H1 (cell line): ENCODE measurements around the gene SV2C. TPM values are rescaled to one million over a fixed set of nuclear protein-coding genes. Genes with fewer than 3 reads are reported as not detected.

Experiments used
- CTCF ChIA-PET: fragments of 300-600 bp; sonication (Branson Sonifier 250); formaldehyde crosslinking; loops from one replicate; lab custom pipeline; 2021; ENCODE audit not compliant: partially characterized antibody; lab: Charles Lee
- POLR2A ChIA-PET: fragments of 300-600 bp; sonication (Branson Sonifier 250); formaldehyde crosslinking; loops from one replicate; lab custom pipeline; 2021; ENCODE audit warnings: inconsistent platforms; ENCODE audit not compliant: partially characterized antibody; lab: Charles Lee
- DNase-seq, 2 experiments: peaks; one replicate each; pipeline versions ENCODE4 v3.0.0 to v3.0.0-alpha.2; 2010 to 2022; ENCODE audit warnings: low spot score in 2 of 2, low read depth in 1 of 2, mixed read lengths in 1 of 2
- FAIRE-seq: peaks from 2 replicates; lab custom pipeline; 2011; peaks lifted over from hg19 to GRCh38; lab: Jason Lieb, UNC
- H2AFZ ChIP-seq: 2 replicates; pipeline ENCODE4 v1.8.1; 2012; ENCODE audit warnings: low read length, inconsistent platforms
- H2AK5ac ChIP-seq: 2 replicates; pipeline ENCODE4 v1.6.1; 2013; ENCODE audit warnings: low read depth, low read length
- H2BK120ac ChIP-seq: replicated peaks from 2 replicates; pipeline ENCODE3; 2013; ENCODE audit warnings: low read depth, low read length, inconsistent platforms
- H2BK12ac ChIP-seq: 2 replicates; pipeline ENCODE4 v1.6.1; 2013; ENCODE audit warnings: low read depth, low read length
- H2BK15ac ChIP-seq: 2 replicates; pipeline ENCODE4 v1.6.1; 2013; ENCODE audit warnings: low read length
- H2BK20ac ChIP-seq: 2 replicates; pipeline ENCODE4 v1.6.1; 2013; ENCODE audit warnings: low read length
- H2BK5ac ChIP-seq: 2 replicates; pipeline ENCODE4 v1.6.1; 2013; ENCODE audit warnings: low read depth, low read length
- H3K14ac ChIP-seq: 2 replicates; pipeline ENCODE4 v1.6.1; 2013; ENCODE audit warnings: inconsistent platforms; ENCODE audit not compliant: insufficient read length
- H3K18ac ChIP-seq: 2 replicates; pipeline ENCODE4 v1.6.1; 2013; ENCODE audit warnings: low read length; ENCODE audit errors: extremely low read depth
- H3K23ac ChIP-seq: 2 replicates; pipeline ENCODE4 v1.6.1; 2013; ENCODE audit warnings: inconsistent platforms; ENCODE audit not compliant: insufficient read length
- H3K23me2 ChIP-seq: 2 replicates; pipeline ENCODE4 v1.6.1; 2013; ENCODE audit warnings: low read depth, low read length
- H3K27ac ChIP-seq: 2 replicates; pipeline ENCODE4 v1.6.1; 2011; ENCODE audit warnings: low read depth, low read length, inconsistent platforms
- H3K27me3 ChIP-seq, 4 experiments: replicated peaks in 1 of 4; 1 replicate in 1 of 4; 2 replicates in 3 of 4; pipeline versions ENCODE4 v1.6.1 to v1.8.1; 2011 to 2013; ENCODE audit warnings: low read length in 3 of 4, mild to moderate bottlenecking in 3 of 4, inconsistent platforms in 2 of 4, mixed read lengths in 2 of 4, moderate library complexity in 1 of 4; ENCODE audit not compliant: control insufficient read depth in 3 of 4, insufficient read depth in 3 of 4; ENCODE audit errors: extremely low read depth in 1 of 4
- H3K36me3 ChIP-seq, 4 experiments: 2 replicates each; pipeline versions ENCODE4 v1.6.1 to v1.8.1; 2011 to 2013; ENCODE audit warnings: mild to moderate bottlenecking in 4 of 4, low read length in 3 of 4, moderate library complexity in 2 of 4, control low read depth in 1 of 4, inconsistent platforms in 1 of 4; ENCODE audit not compliant: insufficient read depth in 4 of 4, control insufficient read depth in 2 of 4
- H3K4ac ChIP-seq: replicated peaks from 2 replicates; pipeline ENCODE3; 2013; ENCODE audit warnings: low read length, low read depth, mixed read lengths, inconsistent platforms; ENCODE audit not compliant: insufficient read length
- H3K4me1 ChIP-seq, 4 experiments: replicated peaks in 1 of 4; 1 replicate in 1 of 4; 2 replicates in 3 of 4; pipeline versions ENCODE4 v1.6.1 to v1.8.1; 2011 to 2013; ENCODE audit warnings: low read length in 3 of 4, inconsistent platforms in 2 of 4, mixed read lengths in 1 of 4; ENCODE audit not compliant: insufficient read depth in 4 of 4, control insufficient read depth in 3 of 4
- H3K4me2 ChIP-seq, 2 experiments: 2 replicates each; pipeline versions ENCODE4 v1.6.1 to v1.8.1; 2011 to 2013; ENCODE audit warnings: low read depth in 2 of 2, low read length in 2 of 2, control low read depth in 1 of 2, inconsistent platforms in 1 of 2, mild to moderate bottlenecking in 1 of 2; ENCODE audit not compliant: insufficient read depth in 1 of 2
- H3K4me3 ChIP-seq, 4 experiments: fragments of 200-600, 300-600 bp in 1 of 4; sonication (generic), shearing (Covaris generic), sonication (Bioruptor Twin) in 1 of 4; 2 replicates each; pipeline versions ENCODE4 v1.5.1 to v1.8.1; 2011 to 2016; ENCODE audit warnings: low read length in 4 of 4, low read depth in 3 of 4, control low read depth in 2 of 4, inconsistent platforms in 2 of 4, mild to moderate bottlenecking in 2 of 4, mixed read lengths in 1 of 4, moderate library complexity in 1 of 4; ENCODE audit not compliant: insufficient read depth in 2 of 4; ENCODE audit errors: extremely low read depth in 1 of 4
- H3K56ac ChIP-seq: replicated peaks from 2 replicates; pipeline ENCODE3; 2013; ENCODE audit warnings: low read depth, mild to moderate bottlenecking, mixed read lengths, low read length, inconsistent platforms; ENCODE audit not compliant: insufficient read length
- H3K79me1 ChIP-seq: 2 replicates; pipeline ENCODE4 v1.6.1; 2013; ENCODE audit warnings: low read depth, low read length, control low read depth
- H3K79me2 ChIP-seq, 2 experiments: 2 replicates each; pipeline versions ENCODE4 v1.6.1 to v1.8.1; 2012 to 2013; ENCODE audit warnings: low read length in 2 of 2, mild to moderate bottlenecking in 2 of 2, inconsistent platforms in 1 of 2; ENCODE audit not compliant: insufficient read depth in 2 of 2, control insufficient read depth in 1 of 2
- H3K9ac ChIP-seq, 4 experiments: replicated peaks in 1 of 4; 1 replicate in 1 of 4; 2 replicates in 3 of 4; pipeline versions ENCODE4 v1.6.1 to v1.8.1; 2011 to 2013; ENCODE audit warnings: low read depth in 3 of 4, low read length in 3 of 4, control low read depth in 2 of 4, mild to moderate bottlenecking in 2 of 4, moderate library complexity in 2 of 4, inconsistent platforms in 1 of 4; ENCODE audit errors: extremely low read depth in 1 of 4
- H3K9me3 ChIP-seq, 2 experiments: 2 replicates each; pipeline versions ENCODE4 v1.6.1 to v1.8.1; 2012 to 2013; ENCODE audit warnings: mild to moderate bottlenecking in 2 of 2, moderate library complexity in 2 of 2, control low read depth in 1 of 2, inconsistent platforms in 1 of 2, low read depth in 1 of 2, low read length in 1 of 2, mixed read lengths in 1 of 2; ENCODE audit not compliant: insufficient read depth in 2 of 2
- H4K20me1 ChIP-seq, 2 experiments: replicated peaks in 1 of 2; 2 replicates each; pipeline versions ENCODE3 to v1.8.1; 2011 to 2013; ENCODE audit warnings: inconsistent platforms in 2 of 2, low read length in 2 of 2, mild to moderate bottlenecking in 1 of 2; ENCODE audit not compliant: insufficient read depth in 2 of 2, control insufficient read depth in 1 of 2
- H4K5ac ChIP-seq: 2 replicates; pipeline ENCODE4 v1.6.1; 2013; ENCODE audit warnings: low read length, low read depth, mixed read lengths, inconsistent platforms; ENCODE audit not compliant: insufficient read length
- H4K8ac ChIP-seq: 2 replicates; pipeline ENCODE4 v1.8.0; 2013; ENCODE audit warnings: mild to moderate bottlenecking, moderate library complexity, low read length, inconsistent platforms; ENCODE audit not compliant: insufficient read depth; ENCODE audit errors: extremely low read depth
- H4K91ac ChIP-seq: replicated peaks from 2 replicates; pipeline ENCODE3; 2013; ENCODE audit warnings: low read length, mixed read lengths, inconsistent platforms; ENCODE audit not compliant: insufficient read length
- ATF3 ChIP-seq: IDR thresholded peaks from 2 replicates; pipeline ENCODE4 v1.6.1; 2011; ENCODE audit warnings: low read depth, mild to moderate bottlenecking, low read length; ENCODE audit not compliant: insufficient read depth
- CTCF ChIP-seq, 3 experiments: IDR thresholded peaks; 1 replicate in 2 of 3; 2 replicates in 1 of 3; pipeline versions ENCODE4 v1.5.1 to v1.6.1; 2011; ENCODE audit warnings: low read length in 3 of 3, mild to moderate bottlenecking in 3 of 3, inconsistent platforms in 2 of 3, low read depth in 1 of 3, moderate library complexity in 1 of 3; ENCODE audit not compliant: insufficient read depth in 1 of 3; ENCODE audit errors: control extremely low read depth in 1 of 3
- E2F6 ChIP-seq: IDR thresholded peaks from 2 replicates; pipeline ENCODE4 v1.6.1; 2012; ENCODE audit warnings: inconsistent platforms
- KDM1A ChIP-seq: fragments of 200-600, 300-600 bp; sonication (generic); IDR thresholded peaks from 2 replicates; pipeline ENCODE4 v1.7.1; 2016; ENCODE audit warnings: mild to moderate bottlenecking, low read length, borderline replicate concordance
- MAX ChIP-seq: IDR thresholded peaks from 2 replicates; pipeline ENCODE4 v1.6.1; 2012; ENCODE audit warnings: inconsistent platforms
- NRF1 ChIP-seq: IDR thresholded peaks from 2 replicates; pipeline ENCODE4 v1.6.1; 2011; ENCODE audit warnings: mild to moderate bottlenecking, low read depth, low read length, improper control_type of control experiment
- RAD21 ChIP-seq, 2 experiments: IDR thresholded peaks in 1 of 2; conservative IDR thresholded peaks in 1 of 2; 2 replicates each; pipeline ENCODE4 v1.6.1; 2011; ENCODE audit warnings: low read depth in 2 of 2, low read length in 2 of 2, improper control_type of control experiment in 1 of 2, inconsistent platforms in 1 of 2, mild to moderate bottlenecking in 1 of 2, moderate library complexity in 1 of 2
- ZNF274 ChIP-seq: IDR thresholded peaks from 2 replicates; pipeline ENCODE4 v1.7.0; 2012; ENCODE audit warnings: low read length, borderline replicate concordance; ENCODE audit errors: extremely low read depth
- WGBS, 2 experiments: shearing (Covaris generic) in 1 of 2; methylation state at CpG; one replicate each; pipeline versions ENCODE4 v1.1.6 to v1.1.7; 2013 to 2015; ENCODE audit warnings: low lambda C conversion rate in 2 of 2, mixed read lengths in 2 of 2, inconsistent platforms in 1 of 2, low coverage in 1 of 2, missing lambda C conversion rate in 1 of 2; ENCODE audit not compliant: insufficient replicate concordance in 2 of 2, insufficient coverage in 1 of 2, insufficient read length in 1 of 2; ENCODE audit errors: extremely low coverage in 1 of 2, missing lambda C conversion rate in 1 of 2; 5-methylcytosine and 5-hydroxymethylcytosine counted together
- polyA plus RNA-seq, 7 experiments: library from polyadenylated mRNA; depleted of rRNA in 3 of 7; stranded (reverse) in 5 of 7; unstranded in 2 of 7; fragments of >200 nt in 5 of 7; fragments of 200-250 nt in 2 of 7; gene quantifications; 1 replicate in 5 of 7; 2 replicates in 1 of 7; 4 replicates in 1 of 7; pipeline versions ENCODE4 v1.2.1 to v1.2.3, GENCODE V29; 2011 to 2013; ENCODE audit warnings: missing spikeins in 2 of 7, mixed read lengths in 2 of 7
- total RNA-seq: library from RNA; stranded (reverse); fragmentation: NEBNext Ultra II Directional; extraction: Animal tissue kit (Norgen Biotek cat#: 25700); gene quantifications from 2 replicates; pipeline ENCODE4 v1.2.1, GENCODE V29; 2021

The SV2C gene
- total and polyA plus RNA-seq, 2 of the 8 experiments (the other 6 are each of a cell fraction or from before 2014, with no cell fraction given), result 0.08 to 0.24 TPM

GRCh38 chr5:76209297-76209696, 126.1 kb downstream of the SV2C start:
- no peak overlapping the region for H2BK20ac ChIP-seq
- H3K4me1 ChIP-seq, result no peaks in the 10 kb centered on the region
- H3K23ac ChIP-seq, result no peak overlapping the region
- H3K79me2 ChIP-seq, result no peaks in the 10 kb centered on the region
- no peak overlapping the region for H3K27ac ChIP-seq
- DNase-seq (no peak), FAIRE-seq (no peak)
- no peak overlapping the region for H2BK12ac ChIP-seq
- H3K23me2 ChIP-seq, result no peaks in the 10 kb centered on the region
- ChIA-PET CTCF (interaction anchor here (0.6 to 3.7 kb wide), 44 partner anchors 8 to 1171 kb away, joined by 3 to 54 read pairs (median 4); no protein-coding TSS in a partner anchor), POLR2A (no interaction called here)
- H4K5ac ChIP-seq, result no peak overlapping the region
- no peaks in the 10 kb centered on the region for H4K20me1 ChIP-seq
- no peak overlapping the region for H3K18ac ChIP-seq
- H2AK5ac ChIP-seq, result no peak overlapping the region
- H2BK120ac ChIP-seq, result no peak overlapping the region
- no peaks in the 10 kb centered on the region for H3K27me3 ChIP-seq
- no peak overlapping the region for H4K8ac ChIP-seq
- H3K4me3 ChIP-seq, result no peak overlapping the region
- H2BK15ac ChIP-seq, result no peak overlapping the region
- H3K9ac ChIP-seq, result no peak overlapping the region
- no peak overlapping the region for H3K4me2 ChIP-seq
- H2BK5ac ChIP-seq, result no peak overlapping the region
- peaks cover 5 to 9% of the 10 kb centered on the region in 2 experiments for H3K9me3 ChIP-seq
- no peak overlapping the region for H3K56ac ChIP-seq
- H3K79me1 ChIP-seq, result no peaks in the 10 kb centered on the region
- TF ChIP-seq E2F6, result no peak
- TF ChIP-seq MAX, result no peak
- TF ChIP-seq RAD21 (IDR thresholded peaks at IDR 0.05 in 1 of 2, conservative IDR thresholded peaks at IDR 0.05 in 1 of 2; ENCODE audit: low read depth in 2 of 2, low read length in 2 of 2), result peak; percentile 56 to 59
- peak in 2 of 3 experiments; percentile 24 to 37; a peak in 1 of 4 replicates for TF ChIP-seq CTCF (IDR thresholded peaks at IDR 0.05; ENCODE audit: control extremely low read depth in 1 of 3, insufficient read depth in 1 of 3, low read depth in 1 of 3, low read length in 3 of 3)
- no peak for TF ChIP-seq NRF1
- no peak for TF ChIP-seq KDM1A
- no peak for TF ChIP-seq ZNF274
- TF ChIP-seq ATF3, result no peak
- no peak overlapping the region for H4K91ac ChIP-seq
- WGBS, 2 experiments, result 92% methylated on average over 2 of the region's 2 CpGs; no CpG with 5 or more reads in 1 of the 2 experiments
- H2AFZ ChIP-seq, result no peak overlapping the region
- no peak overlapping the region for H3K14ac ChIP-seq
- no peaks in the 10 kb centered on the region for H3K36me3 ChIP-seq
- no peak overlapping the region for H3K4ac ChIP-seq
